SK-N-SH treated with all-trans-retinoic acid at 6 μM for 48 hours (cell line): ENCODE data around the gene NSD1.

ENCODE experiments used
- ATAC-seq: fragments of 200-7000 bp; cut with Tn5 transposase; 3 replicates; pipeline ENCODE4 v1.9.1; 2020; ENCODE audit warnings: mild to moderate bottlenecking, moderate library complexity
- BACH2 ChIP-seq: fragments of 250-450 bp; sonication (Bioruptor Pico); IDR thresholded peaks from 2 replicates; pipeline ENCODE4 v1.9.0; 2021; ENCODE audit warnings: mild to moderate bottlenecking, borderline replicate concordance
- CSDC2 ChIP-seq: fragments of 250-450 bp; sonication (Bioruptor Pico); IDR thresholded peaks from 2 replicates; pipeline ENCODE4 v1.5.0; 2020; ENCODE audit warnings: mild to moderate bottlenecking, moderate library complexity
- ESRRG ChIP-seq: fragments of 250-450 bp; sonication (Bioruptor Pico); IDR thresholded peaks from 2 replicates; pipeline ENCODE4 v1.6.1; 2021; ENCODE audit warnings: mild to moderate bottlenecking
- GLIS3 ChIP-seq: fragments of 250-450 bp; sonication (Bioruptor Pico); IDR thresholded peaks from 2 replicates; pipeline ENCODE4 v1.5.0; 2020; ENCODE audit warnings: mild to moderate bottlenecking, moderate library complexity
- ISL1 ChIP-seq: fragments of 250-450 bp; sonication (Bioruptor Pico); IDR thresholded peaks from 2 replicates; pipeline ENCODE4 v2.1.2; 2022; ENCODE audit warnings: mild to moderate bottlenecking, moderate library complexity
- OSR1 ChIP-seq: fragments of 250-450 bp; sonication (Bioruptor Pico); IDR thresholded peaks from 2 replicates; pipeline ENCODE4 v1.8.0; 2022; ENCODE audit warnings: moderate library complexity, mild to moderate bottlenecking, inconsistent platforms
- PPARA ChIP-seq: fragments of 250-450 bp; sonication (Bioruptor Pico); IDR thresholded peaks from 2 replicates; pipeline ENCODE4 v1.5.0; 2020; ENCODE audit warnings: mild to moderate bottlenecking, borderline replicate concordance
- RARB ChIP-seq: fragments of 250-450 bp; sonication (Bioruptor Pico); IDR thresholded peaks from 2 replicates; pipeline ENCODE4 v1.8.0; 2021; ENCODE audit warnings: mild to moderate bottlenecking, moderate library complexity
- SNAI2 ChIP-seq: fragments of 250-450 bp; sonication (Bioruptor Pico); IDR thresholded peaks from 2 replicates; pipeline ENCODE4 v1.5.0; 2020; ENCODE audit warnings: mild to moderate bottlenecking, moderate library complexity
- TCF4 ChIP-seq: fragments of 250-450 bp; sonication (Bioruptor Pico); IDR thresholded peaks from 2 replicates; pipeline ENCODE4 v1.8.0; 2021; ENCODE audit warnings: mild to moderate bottlenecking, moderate library complexity, borderline replicate concordance
- TOX ChIP-seq: fragments of 250-450 bp; sonication (Bioruptor Pico); IDR thresholded peaks from 2 replicates; pipeline ENCODE4 v1.8.0; 2021; ENCODE audit warnings: mild to moderate bottlenecking, moderate library complexity, borderline replicate concordance
- ZFP3 ChIP-seq: fragments of 250-450 bp; sonication (Bioruptor Pico); IDR thresholded peaks from 2 replicates; pipeline ENCODE4 v1.5.0; 2020; ENCODE audit warnings: mild to moderate bottlenecking, moderate library complexity
- ZNF8 ChIP-seq: fragments of 450-650 bp; formaldehyde crosslinking; IDR thresholded peaks from 2 replicates; pipeline ENCODE4 v1.5.0; 2020; ENCODE audit warnings: mild to moderate bottlenecking, moderate library complexity
- TF ChIP-seq, protein P1 (sequence below): fragments of 250-450 bp; sonication (Bioruptor Pico); IDR thresholded peaks from 2 replicates; pipeline ENCODE4 v1.5.0; 2020; ENCODE audit warnings: mild to moderate bottlenecking, moderate library complexity
- TF ChIP-seq, protein P2 (sequence below): fragments of 250-450 bp; sonication (Bioruptor Pico); IDR thresholded peaks from 2 replicates; pipeline ENCODE4 v1.5.1; 2020; ENCODE audit warnings: low read depth, mild to moderate bottlenecking, moderate library complexity
- TF ChIP-seq, protein P3 (sequence below): fragments of 250-450 bp; sonication (Bioruptor Pico); IDR thresholded peaks from 2 replicates; pipeline ENCODE4 v1.5.1; 2021; ENCODE audit warnings: mild to moderate bottlenecking, moderate library complexity
- TF ChIP-seq, protein P4 (sequence below): fragments of 250-450 bp; sonication (Bioruptor Pico); IDR thresholded peaks from 2 replicates; pipeline ENCODE4 v1.8.0; 2021; ENCODE audit warnings: low read depth, mild to moderate bottlenecking, moderate library complexity, borderline replicate concordance

Gene NSD1

DNA sequence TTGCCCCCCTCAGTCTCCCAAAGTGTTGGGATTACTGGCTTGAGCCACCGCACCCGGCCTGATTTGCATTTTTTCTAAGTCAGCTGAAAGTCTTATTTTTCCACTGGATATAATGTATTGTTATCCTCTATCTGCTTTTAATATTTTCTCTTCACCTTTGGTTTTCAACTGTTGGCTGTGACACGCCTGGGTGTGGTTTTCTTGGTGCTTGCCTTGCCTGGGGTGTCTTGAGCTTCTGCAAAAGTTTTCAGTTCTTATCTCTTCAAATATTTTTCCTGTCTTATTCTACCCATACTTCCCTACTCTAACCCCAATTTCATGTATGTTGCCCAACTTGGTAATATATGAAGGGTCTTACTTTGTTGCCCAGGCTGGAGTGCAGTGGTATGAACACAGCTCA is 182.4 kb downstream of the NSD1 start:
- no peak for ATAC-seq
- TF ChIP-seq SNAI2 (CRISPR knock-in tag) (no peak), ISL1 (CRISPR knock-in tag) (no peak), ZNF8 (CRISPR knock-in tag) (no peak), TOX (CRISPR knock-in tag) (no peak)
- TF ChIP-seq, protein P1, sequence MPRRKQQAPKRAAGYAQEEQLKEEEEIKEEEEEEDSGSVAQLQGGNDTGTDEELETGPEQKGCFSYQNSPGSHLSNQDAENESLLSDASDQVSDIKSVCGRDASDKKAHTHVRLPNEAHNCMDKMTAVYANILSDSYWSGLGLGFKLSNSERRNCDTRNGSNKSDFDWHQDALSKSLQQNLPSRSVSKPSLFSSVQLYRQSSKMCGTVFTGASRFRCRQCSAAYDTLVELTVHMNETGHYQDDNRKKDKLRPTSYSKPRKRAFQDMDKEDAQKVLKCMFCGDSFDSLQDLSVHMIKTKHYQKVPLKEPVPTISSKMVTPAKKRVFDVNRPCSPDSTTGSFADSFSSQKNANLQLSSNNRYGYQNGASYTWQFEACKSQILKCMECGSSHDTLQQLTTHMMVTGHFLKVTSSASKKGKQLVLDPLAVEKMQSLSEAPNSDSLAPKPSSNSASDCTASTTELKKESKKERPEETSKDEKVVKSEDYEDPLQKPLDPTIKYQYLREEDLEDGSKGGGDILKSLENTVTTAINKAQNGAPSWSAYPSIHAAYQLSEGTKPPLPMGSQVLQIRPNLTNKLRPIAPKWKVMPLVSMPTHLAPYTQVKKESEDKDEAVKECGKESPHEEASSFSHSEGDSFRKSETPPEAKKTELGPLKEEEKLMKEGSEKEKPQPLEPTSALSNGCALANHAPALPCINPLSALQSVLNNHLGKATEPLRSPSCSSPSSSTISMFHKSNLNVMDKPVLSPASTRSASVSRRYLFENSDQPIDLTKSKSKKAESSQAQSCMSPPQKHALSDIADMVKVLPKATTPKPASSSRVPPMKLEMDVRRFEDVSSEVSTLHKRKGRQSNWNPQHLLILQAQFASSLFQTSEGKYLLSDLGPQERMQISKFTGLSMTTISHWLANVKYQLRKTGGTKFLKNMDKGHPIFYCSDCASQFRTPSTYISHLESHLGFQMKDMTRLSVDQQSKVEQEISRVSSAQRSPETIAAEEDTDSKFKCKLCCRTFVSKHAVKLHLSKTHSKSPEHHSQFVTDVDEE (CRISPR knock-in tag) = no peak
- TF ChIP-seq, protein P2, sequence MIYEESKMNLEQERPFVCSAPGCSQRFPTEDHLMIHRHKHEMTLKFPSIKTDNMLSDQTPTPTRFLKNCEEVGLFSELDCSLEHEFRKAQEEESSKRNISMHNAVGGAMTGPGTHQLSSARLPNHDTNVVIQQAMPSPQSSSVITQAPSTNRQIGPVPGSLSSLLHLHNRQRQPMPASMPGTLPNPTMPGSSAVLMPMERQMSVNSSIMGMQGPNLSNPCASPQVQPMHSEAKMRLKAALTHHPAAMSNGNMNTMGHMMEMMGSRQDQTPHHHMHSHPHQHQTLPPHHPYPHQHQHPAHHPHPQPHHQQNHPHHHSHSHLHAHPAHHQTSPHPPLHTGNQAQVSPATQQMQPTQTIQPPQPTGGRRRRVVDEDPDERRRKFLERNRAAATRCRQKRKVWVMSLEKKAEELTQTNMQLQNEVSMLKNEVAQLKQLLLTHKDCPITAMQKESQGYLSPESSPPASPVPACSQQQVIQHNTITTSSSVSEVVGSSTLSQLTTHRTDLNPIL (CRISPR knock-in tag) = no peak
- TF ChIP-seq, protein P3, sequence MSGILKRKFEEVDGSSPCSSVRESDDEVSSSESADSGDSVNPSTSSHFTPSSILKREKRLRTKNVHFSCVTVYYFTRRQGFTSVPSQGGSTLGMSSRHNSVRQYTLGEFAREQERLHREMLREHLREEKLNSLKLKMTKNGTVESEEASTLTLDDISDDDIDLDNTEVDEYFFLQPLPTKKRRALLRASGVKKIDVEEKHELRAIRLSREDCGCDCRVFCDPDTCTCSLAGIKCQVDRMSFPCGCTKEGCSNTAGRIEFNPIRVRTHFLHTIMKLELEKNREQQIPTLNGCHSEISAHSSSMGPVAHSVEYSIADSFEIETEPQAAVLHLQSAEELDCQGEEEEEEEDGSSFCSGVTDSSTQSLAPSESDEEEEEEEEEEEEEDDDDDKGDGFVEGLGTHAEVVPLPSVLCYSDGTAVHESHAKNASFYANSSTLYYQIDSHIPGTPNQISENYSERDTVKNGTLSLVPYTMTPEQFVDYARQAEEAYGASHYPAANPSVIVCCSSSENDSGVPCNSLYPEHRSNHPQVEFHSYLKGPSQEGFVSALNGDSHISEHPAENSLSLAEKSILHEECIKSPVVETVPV (CRISPR knock-in tag) = no peak

DNA sequence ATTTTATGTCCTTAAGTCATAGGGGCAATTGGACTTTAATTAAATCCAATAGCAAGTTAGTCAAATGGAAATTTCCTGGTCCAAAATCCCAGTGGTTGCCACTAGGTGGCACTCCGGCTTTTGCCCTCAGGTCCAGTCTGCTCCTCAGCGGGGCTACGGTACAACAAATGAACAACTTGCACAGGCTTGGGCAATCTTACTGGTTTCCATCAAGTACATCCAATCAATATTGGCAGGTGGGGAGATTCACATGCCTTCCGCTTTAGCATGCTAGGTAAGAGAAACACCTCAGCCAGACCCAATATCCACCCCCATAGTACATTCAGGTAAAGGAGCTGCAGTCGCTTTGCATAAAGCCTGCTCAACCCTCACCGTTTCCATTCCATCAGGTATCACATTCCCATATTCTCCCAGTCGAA is 184.4 kb downstream of the NSD1 start:
- no peak for TF ChIP-seq GLIS3 (CRISPR knock-in tag)
- TF ChIP-seq ZNF8 (CRISPR knock-in tag) = no peak
- no peak for TF ChIP-seq OSR1
- TF ChIP-seq, all 23 proteins: peak for 0
- peak; percentile 76 for ATAC-seq

DNA sequence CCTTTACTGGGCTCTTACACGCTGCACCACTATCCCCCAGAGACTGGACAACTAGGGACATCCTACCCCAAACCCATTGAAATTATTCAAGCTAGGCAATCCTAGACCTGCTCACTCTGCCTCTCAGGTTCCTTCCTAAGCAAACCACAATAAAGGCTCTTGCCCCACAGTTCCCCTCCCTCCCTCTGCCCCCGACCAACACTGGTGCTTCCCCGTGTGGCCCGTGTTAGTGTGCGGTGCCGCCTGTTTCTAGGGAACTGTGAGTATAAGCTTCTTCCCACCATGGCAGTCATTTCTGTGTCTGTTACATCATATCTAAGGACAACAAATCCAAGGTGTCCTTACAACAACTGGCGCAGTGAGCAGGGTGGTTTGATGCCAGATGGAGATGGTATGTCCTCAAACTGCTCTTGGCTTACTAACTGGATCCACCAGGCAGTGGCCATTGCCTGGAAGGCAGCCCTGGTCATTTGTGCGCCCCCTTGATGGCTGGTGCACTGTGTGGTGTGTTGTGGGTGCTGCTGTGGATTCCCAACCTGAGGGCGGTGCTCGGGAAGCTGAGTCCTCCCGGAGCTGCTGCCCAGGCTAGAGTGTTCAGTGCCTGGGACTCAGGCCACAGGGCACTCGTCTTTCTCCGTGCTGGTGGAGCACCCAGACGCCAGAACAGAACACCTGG is 186.5 kb downstream of the NSD1 start:
- TF ChIP-seq ZFP3 (CRISPR knock-in tag) (no peak), TCF4 (CRISPR knock-in tag) (no peak), BACH2 (no peak), GLIS3 (CRISPR knock-in tag) (no peak), ZNF8 (CRISPR knock-in tag) (no peak), RARB (CRISPR knock-in tag) (no peak), SNAI2 (CRISPR knock-in tag) (no peak), PPARA (no peak), TOX (CRISPR knock-in tag) (no peak), CSDC2 (CRISPR knock-in tag) (no peak)
- TF ChIP-seq, protein P4, sequence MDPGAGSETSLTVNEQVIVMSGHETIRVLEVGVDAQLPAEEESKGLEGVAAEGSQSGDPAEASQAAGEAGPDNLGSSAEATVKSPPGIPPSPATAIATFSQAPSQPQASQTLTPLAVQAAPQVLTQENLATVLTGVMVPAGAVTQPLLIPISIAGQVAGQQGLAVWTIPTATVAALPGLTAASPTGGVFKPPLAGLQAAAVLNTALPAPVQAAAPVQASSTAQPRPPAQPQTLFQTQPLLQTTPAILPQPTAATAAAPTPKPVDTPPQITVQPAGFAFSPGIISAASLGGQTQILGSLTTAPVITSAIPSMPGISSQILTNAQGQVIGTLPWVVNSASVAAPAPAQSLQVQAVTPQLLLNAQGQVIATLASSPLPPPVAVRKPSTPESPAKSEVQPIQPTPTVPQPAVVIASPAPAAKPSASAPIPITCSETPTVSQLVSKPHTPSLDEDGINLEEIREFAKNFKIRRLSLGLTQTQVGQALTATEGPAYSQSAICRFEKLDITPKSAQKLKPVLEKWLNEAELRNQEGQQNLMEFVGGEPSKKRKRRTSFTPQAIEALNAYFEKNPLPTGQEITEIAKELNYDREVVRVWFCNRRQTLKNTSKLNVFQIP (CRISPR knock-in tag) = no peak
- TF ChIP-seq, protein P1 (CRISPR knock-in tag) = no peak
- no peak for ATAC-seq

DNA sequence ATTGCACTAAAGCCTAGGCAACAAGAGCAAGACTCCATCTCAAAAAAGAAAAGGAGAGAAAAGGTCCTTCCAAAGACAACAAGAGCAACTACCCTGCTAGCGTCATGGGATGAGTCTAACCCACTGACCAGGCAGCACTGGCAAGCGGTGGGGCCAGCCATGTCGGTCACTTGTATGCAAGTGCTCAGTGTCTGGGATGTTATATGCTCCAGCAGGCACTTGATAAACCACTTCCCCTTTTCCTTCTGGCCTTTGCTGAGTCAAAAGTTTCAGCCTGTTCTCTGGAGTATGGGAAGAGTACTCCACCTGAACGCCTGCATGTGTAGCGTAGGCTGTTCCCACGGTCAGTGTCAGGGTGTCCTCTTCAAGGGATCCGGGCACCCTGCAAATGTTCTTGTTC is 187.3 kb downstream of the NSD1 start:
- TF ChIP-seq OSR1 = no peak
- TF ChIP-seq ESRRG (CRISPR knock-in tag) = no peak
- TF ChIP-seq, all 23 proteins: peak for 0
- no peak for ATAC-seq
